PC-9 (cell line): Measurements from ENCODE around the gene NDST4. TPM values are rescaled to one million over a fixed set of nuclear protein-coding genes. Genes with fewer than 3 reads are reported as not detected.

ENCODE experiments used
- BruUV-seq: library from RNA; stranded (reverse); fragments of 400-500 nt; replicated peaks from 2 replicates; lab custom pipeline; 2021; lab: Mats Ljungman, UMichigan
- CTCF ChIA-PET: fragments of 300-600 bp; sonication (Branson Sonifier 250); formaldehyde crosslinking; loops from one replicate; lab custom pipeline; 2022; ENCODE audit warnings: antibody characterized with exemption; lab: Charles Lee
- POLR2A ChIA-PET: fragments of 300-600 bp; sonication (Branson Sonifier 250); formaldehyde crosslinking; loops from one replicate; lab custom pipeline; 2022; ENCODE audit warnings: antibody characterized with exemption; ENCODE audit not compliant: unreplicated experiment; lab: Charles Lee
- DNase-seq, 2 experiments: peaks; one replicate each; pipeline versions ENCODE4 v3.0.0 to v3.0.0-alpha.2; 2015 to 2022; ENCODE audit warnings: mixed read lengths in 1 of 2
- H2AFZ ChIP-seq: fragments of 200-600 bp; sonication (generic); 2 replicates; pipeline ENCODE4 v1.8.1; 2017; ENCODE audit warnings: antibody characterized with exemption
- H3F3A ChIP-seq: fragments of 200-600 bp; sonication (generic); 2 replicates; pipeline ENCODE4 v1.8.1; 2017; ENCODE audit warnings: antibody characterized with exemption, mild to moderate bottlenecking, low read depth; ENCODE audit not compliant: insufficient read depth
- H3K27ac ChIP-seq: fragments of 200-600 bp; sonication (generic); 2 replicates; pipeline ENCODE4 v1.6.1; 2016; ENCODE audit warnings: mixed run types
- H3K27me3 ChIP-seq: fragments of 200-600 bp; sonication (generic); 2 replicates; pipeline ENCODE4 v1.6.1; 2016; ENCODE audit warnings: low read depth, mixed run types; ENCODE audit not compliant: insufficient read depth
- H3K36me3 ChIP-seq: fragments of 200-600 bp; sonication (generic); 2 replicates; pipeline ENCODE4 v1.6.1; 2016; ENCODE audit warnings: low read depth, mixed run types
- H3K4me1 ChIP-seq: fragments of 200-600 bp; sonication (generic); replicated peaks from 2 replicates; pipeline ENCODE4 v1.6.1; 2016; ENCODE audit warnings: mixed run types; ENCODE audit not compliant: insufficient read depth
- H3K4me2 ChIP-seq: fragments of 200-600 bp; sonication (generic); 2 replicates; pipeline ENCODE4 v1.6.1; 2017; ENCODE audit warnings: mixed run types
- H3K4me3 ChIP-seq: fragments of 200-600 bp; sonication (generic); 2 replicates; pipeline ENCODE4 v1.6.1; 2016; ENCODE audit warnings: mixed run types
- H3K79me2 ChIP-seq: fragments of 200-600 bp; sonication (generic); 2 replicates; pipeline ENCODE4 v1.6.1; 2017; ENCODE audit warnings: low read depth, mixed run types
- H3K9me2 ChIP-seq: fragments of 200-600 bp; sonication (generic); 2 replicates; pipeline ENCODE4 v1.8.1; 2017; ENCODE audit warnings: mild to moderate bottlenecking; ENCODE audit not compliant: insufficient read depth
- H3K9me3 ChIP-seq: fragments of 200-600 bp; sonication (generic); 2 replicates; pipeline ENCODE4 v1.8.1; 2016; ENCODE audit warnings: low read depth; ENCODE audit not compliant: insufficient read depth
- H4K20me1 ChIP-seq: fragments of 200-600 bp; sonication (generic); 2 replicates; pipeline ENCODE4 v1.8.1; 2017; ENCODE audit not compliant: insufficient read depth
- EZH2 ChIP-seq: fragments of 200-600 bp; sonication (generic); IDR thresholded peaks from 2 replicates; pipeline ENCODE4 v1.8.0; 2017; ENCODE audit warnings: antibody characterized with exemption, low read depth
- intact Hi-C: fragments of 100-400 bp; cut with micrococcal nuclease; formaldehyde crosslinking; loops from one replicate; pipeline ENCODE4 v1.10.0; 2022; ENCODE audit not compliant: unreplicated experiment
- total RNA-seq: library from RNA; stranded (reverse); gene quantifications from 2 replicates; pipeline ENCODE4 v1.2.3, GENCODE V29; 2021
- TF ChIP-seq, protein P1 (sequence below): fragments of 200-600 bp; sonication (generic); conservative IDR thresholded peaks from 2 replicates; pipeline ENCODE4 v1.6.1; 2017; ENCODE audit warnings: mixed run types, antibody characterized with exemption, mild to moderate bottlenecking, moderate library complexity

NDST4 gene
- total RNA-seq, 1 experiment from 2014 or later = not detected

DNA sequence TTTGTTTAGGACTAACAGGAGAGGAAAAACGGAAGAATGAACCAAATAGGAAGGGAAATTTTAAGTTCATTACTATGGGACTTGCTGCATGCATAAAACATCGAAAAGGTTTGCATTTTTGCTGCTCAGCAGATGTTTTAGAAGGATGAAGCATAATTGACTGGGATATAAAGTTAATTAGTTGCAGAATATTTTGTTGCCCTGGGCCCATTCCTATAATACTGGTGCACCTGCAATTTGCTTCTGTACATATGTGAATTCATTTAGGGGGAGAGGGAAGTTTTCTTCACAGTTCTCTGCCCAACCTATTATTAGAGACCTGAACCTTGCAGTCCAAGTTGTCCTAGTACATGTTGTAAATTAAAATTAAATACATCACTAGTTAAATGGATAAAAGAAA lies 282.8 kb downstream of the NDST4 start:
- DNase-seq = no peak
- TF ChIP-seq, protein P1, sequence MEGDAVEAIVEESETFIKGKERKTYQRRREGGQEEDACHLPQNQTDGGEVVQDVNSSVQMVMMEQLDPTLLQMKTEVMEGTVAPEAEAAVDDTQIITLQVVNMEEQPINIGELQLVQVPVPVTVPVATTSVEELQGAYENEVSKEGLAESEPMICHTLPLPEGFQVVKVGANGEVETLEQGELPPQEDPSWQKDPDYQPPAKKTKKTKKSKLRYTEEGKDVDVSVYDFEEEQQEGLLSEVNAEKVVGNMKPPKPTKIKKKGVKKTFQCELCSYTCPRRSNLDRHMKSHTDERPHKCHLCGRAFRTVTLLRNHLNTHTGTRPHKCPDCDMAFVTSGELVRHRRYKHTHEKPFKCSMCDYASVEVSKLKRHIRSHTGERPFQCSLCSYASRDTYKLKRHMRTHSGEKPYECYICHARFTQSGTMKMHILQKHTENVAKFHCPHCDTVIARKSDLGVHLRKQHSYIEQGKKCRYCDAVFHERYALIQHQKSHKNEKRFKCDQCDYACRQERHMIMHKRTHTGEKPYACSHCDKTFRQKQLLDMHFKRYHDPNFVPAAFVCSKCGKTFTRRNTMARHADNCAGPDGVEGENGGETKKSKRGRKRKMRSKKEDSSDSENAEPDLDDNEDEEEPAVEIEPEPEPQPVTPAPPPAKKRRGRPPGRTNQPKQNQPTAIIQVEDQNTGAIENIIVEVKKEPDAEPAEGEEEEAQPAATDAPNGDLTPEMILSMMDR = no peak
- no peak for TF ChIP-seq EZH2
- H3K36me3 ChIP-seq = no peaks in the 10 kb centered on the region
- no peak overlapping the region for H3K4me3 ChIP-seq
- ChIA-PET CTCF (no interaction called here), POLR2A (no interaction called here)
- no peaks in the 10 kb centered on the region for H3K79me2 ChIP-seq
- no peaks in the 10 kb centered on the region for H3F3A ChIP-seq
- H3K9me2 ChIP-seq = no peaks in the 10 kb centered on the region
- H4K20me1 ChIP-seq = no peaks in the 10 kb centered on the region
- no peaks in the 10 kb centered on the region for H3K9me3 ChIP-seq
- H3K4me1 ChIP-seq = no peaks in the 10 kb centered on the region
- intact Hi-C loops = no loop called here
- no peak overlapping the region for H2AFZ ChIP-seq
- BruUV-seq = no TSS peak
- no peaks in the 10 kb centered on the region for H3K27me3 ChIP-seq
- no peak overlapping the region for H3K4me2 ChIP-seq
- no peak overlapping the region for H3K27ac ChIP-seq

DNA sequence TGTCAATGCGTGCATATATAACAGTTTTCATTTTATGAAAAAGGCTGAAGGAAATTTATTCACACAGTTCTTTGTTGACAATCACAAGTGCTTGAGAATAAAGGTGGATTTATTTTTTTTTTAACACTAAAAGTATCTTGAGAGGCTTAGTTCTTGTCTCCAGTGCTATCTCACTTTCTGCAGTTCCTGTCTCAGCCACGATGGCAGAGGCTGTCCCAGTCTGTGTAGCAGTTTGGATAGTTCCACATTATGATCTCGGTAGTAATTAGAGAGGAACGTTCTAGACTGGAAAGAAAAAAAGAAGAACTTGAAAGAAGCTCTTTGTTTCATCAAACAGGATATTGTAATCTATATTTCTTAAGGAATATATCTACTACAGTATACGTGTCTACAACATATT lies 285.8 kb downstream of the NDST4 start:
- H3K79me2 ChIP-seq = no peaks in the 10 kb centered on the region
- DNase-seq = no peak
- no peak overlapping the region for H3K4me3 ChIP-seq
- no peaks in the 10 kb centered on the region for H3K27me3 ChIP-seq
- intact Hi-C loops = no loop called here
- ChIA-PET POLR2A (no interaction called here), CTCF (no interaction called here)
- no peak overlapping the region for H3K4me2 ChIP-seq
- no peaks in the 10 kb centered on the region for H3K9me2 ChIP-seq
- H3K27ac ChIP-seq = no peak overlapping the region
- H4K20me1 ChIP-seq = no peaks in the 10 kb centered on the region
- no peaks in the 10 kb centered on the region for H3K4me1 ChIP-seq
- H3K9me3 ChIP-seq = no peaks in the 10 kb centered on the region
- BruUV-seq = no TSS peak
- no peak overlapping the region for H2AFZ ChIP-seq
- no peaks in the 10 kb centered on the region for H3K36me3 ChIP-seq
- no peaks in the 10 kb centered on the region for H3F3A ChIP-seq
- TF ChIP-seq EZH2 = no peak

- Histone ChIP-seq H2AFZ (no peak overlapping the region), H3K27me3 (no peaks in the 10 kb centered on the region), H3F3A (no peaks in the 10 kb centered on the region), H3K4me3 (no peak overlapping the region), H3K27ac (no peak overlapping the region), H3K36me3 (no peaks in the 10 kb centered on the region), H3K4me2 (no peak overlapping the region), H3K79me2 (no peaks in the 10 kb centered on the region), H4K20me1 (no peaks in the 10 kb centered on the region), H3K9me3 (no peaks in the 10 kb centered on the region), H3K4me1 (no peaks in the 10 kb centered on the region), H3K9me2 (no peaks in the 10 kb centered on the region)
- ChIA-PET CTCF (no interaction called here), POLR2A (no interaction called here)
- no peak for DNase-seq
- BruUV-seq = no TSS peak
- no peak for TF ChIP-seq EZH2
- TF ChIP-seq, protein P1 = no peak
- intact Hi-C loops = no loop called here
Measured at GRCh38 chr4:114815760-114816159, 297.7 kb downstream of the NDST4 start.

- BruUV-seq = no TSS peak
- H3F3A ChIP-seq = no peaks in the 10 kb centered on the region
- no peak overlapping the region for H3K4me3 ChIP-seq
- H3K36me3 ChIP-seq = no peaks in the 10 kb centered on the region
- no peaks in the 10 kb centered on the region for H3K27me3 ChIP-seq
- no peaks in the 10 kb centered on the region for H3K9me2 ChIP-seq
- ChIA-PET POLR2A (no interaction called here), CTCF (no interaction called here)
- no peaks in the 10 kb centered on the region for H3K79me2 ChIP-seq
- no peak overlapping the region for H3K4me2 ChIP-seq
- TF ChIP-seq, protein P1 = no peak
- TF ChIP-seq EZH2 = no peak
- no peak overlapping the region for H2AFZ ChIP-seq
- intact Hi-C loops = no loop called here
- no peak for DNase-seq
- H3K9me3 ChIP-seq = no peaks in the 10 kb centered on the region
- no peak overlapping the region for H3K27ac ChIP-seq
- no peaks in the 10 kb centered on the region for H3K4me1 ChIP-seq
- H4K20me1 ChIP-seq = no peaks in the 10 kb centered on the region
Measured at GRCh38 chr4:114813961-114814360, 299.5 kb downstream of the NDST4 start.
